Liver (tissue), 9 donors: Measurements from ENCODE around the gene ELK4. TPM values are rescaled to one million over a fixed set of nuclear protein-coding genes. Genes with fewer than 3 reads are reported as not detected.

Experiments
- DNase-seq: peaks from one replicate; pipeline ENCODE4 v3.0.0-alpha.2; 2017; ENCODE audit warnings: low spot score
- H3K27ac ChIP-seq, 2 donors: one replicate each; pipeline ENCODE4 v1.7.0; 2013; ENCODE audit warnings: inconsistent platforms in 2 of 2, low read length in 2 of 2, control low read depth in 1 of 2, low read depth in 1 of 2, mild to moderate bottlenecking in 1 of 2
- H3K27me3 ChIP-seq, 4 donors: one replicate each; pipeline versions ENCODE4 v1.6.1 to v1.7.0; 2013; ENCODE audit warnings: low read length in 3 of 4, inconsistent platforms in 1 of 4, mild to moderate bottlenecking in 1 of 4, moderate library complexity in 1 of 4; ENCODE audit not compliant: control insufficient read depth in 4 of 4, insufficient read depth in 4 of 4
- H3K36me3 ChIP-seq, 4 donors: one replicate each; pipeline versions ENCODE4 v1.6.1 to v1.7.0; 2013; ENCODE audit warnings: low read length in 3 of 4, mild to moderate bottlenecking in 3 of 4, low read depth in 1 of 4, moderate library complexity in 1 of 4; ENCODE audit not compliant: control insufficient read depth in 4 of 4, insufficient read depth in 3 of 4
- H3K4me1 ChIP-seq, 4 donors: one replicate each; pipeline versions ENCODE4 v1.6.1 to v1.7.0; 2013; ENCODE audit warnings: low read length in 3 of 4, mild to moderate bottlenecking in 3 of 4, moderate library complexity in 1 of 4; ENCODE audit not compliant: control insufficient read depth in 4 of 4, insufficient read depth in 4 of 4
- H3K4me3 ChIP-seq, 3 donors: one replicate each; pipeline versions ENCODE4 v1.6.1 to v1.7.0; 2013; ENCODE audit warnings: low read length in 3 of 3, control low read depth in 1 of 3, low read depth in 1 of 3, mild to moderate bottlenecking in 1 of 3
- H3K9ac ChIP-seq, 2 donors: one replicate each; pipeline ENCODE4 v1.7.0; 2013; ENCODE audit warnings: low read length in 2 of 2, mild to moderate bottlenecking in 2 of 2, moderate library complexity in 2 of 2, control low read depth in 1 of 2, low read depth in 1 of 2
- H3K9me3 ChIP-seq, 4 donors: one replicate each; pipeline versions ENCODE4 v1.6.1 to v1.7.0; 2013; ENCODE audit warnings: low read length in 3 of 4; ENCODE audit not compliant: control insufficient read depth in 4 of 4
- FOXA1 ChIP-seq: IDR thresholded peaks from 2 replicates; pipeline ENCODE4 v1.6.1; 2016; ENCODE audit warnings: antibody characterized with exemption
- FOXA2 ChIP-seq: IDR thresholded peaks from 2 replicates; pipeline ENCODE4 v1.6.1; 2016; ENCODE audit warnings: antibody characterized with exemption
- GABPA ChIP-seq, 2 donors: IDR thresholded peaks in 1 of 2; conservative IDR thresholded peaks in 1 of 2; 2 replicates each; pipeline ENCODE4 v1.6.1; 2016; ENCODE audit warnings: antibody characterized with exemption in 2 of 2, mild to moderate bottlenecking in 1 of 2, moderate library complexity in 1 of 2
- HNF4A ChIP-seq, 2 donors: conservative IDR thresholded peaks; 2 replicates each; pipeline ENCODE4 v1.6.1; 2016; ENCODE audit warnings: antibody characterized with exemption in 2 of 2, mild to moderate bottlenecking in 2 of 2
- HNF4G ChIP-seq: IDR thresholded peaks from 2 replicates; pipeline ENCODE4 v1.6.1; 2016; ENCODE audit warnings: antibody characterized with exemption
- JUND ChIP-seq, 2 donors: IDR thresholded peaks; 2 replicates each; pipeline ENCODE4 v1.6.1; 2016; ENCODE audit warnings: antibody characterized with exemption in 2 of 2
- MAX ChIP-seq: IDR thresholded peaks from 2 replicates; pipeline ENCODE4 v1.6.1; 2016; ENCODE audit warnings: antibody characterized with exemption
- NR2F2 ChIP-seq: IDR thresholded peaks from 2 replicates; pipeline ENCODE4 v1.6.1; 2016; ENCODE audit warnings: antibody characterized with exemption
- RAD21 ChIP-seq, 2 donors: IDR thresholded peaks; 2 replicates each; pipeline ENCODE4 v1.6.1; 2016; ENCODE audit warnings: antibody characterized with exemption in 2 of 2, mild to moderate bottlenecking in 2 of 2
- REST ChIP-seq: IDR thresholded peaks from 2 replicates; pipeline ENCODE4 v1.6.1; 2016; ENCODE audit warnings: antibody characterized with exemption, mild to moderate bottlenecking
- RXRA ChIP-seq, 2 donors: IDR thresholded peaks; 2 replicates each; pipeline ENCODE4 v1.6.1; 2017 to 2018; ENCODE audit warnings: antibody characterized with exemption in 2 of 2, mild to moderate bottlenecking in 1 of 2
- TAF1 ChIP-seq: conservative IDR thresholded peaks from 2 replicates; pipeline ENCODE4 v1.6.1; 2016; ENCODE audit warnings: antibody characterized with exemption, mild to moderate bottlenecking
- YY1 ChIP-seq: IDR thresholded peaks from 2 replicates; pipeline ENCODE4 v1.6.1; 2016; ENCODE audit warnings: antibody characterized with exemption, mild to moderate bottlenecking
- WGBS: extraction: QIAGEN DNeasy Blood & Tissue Kit; methylation state at CpG from one replicate; pipeline ENCODE4 v1.1.7; 2013; 5-methylcytosine and 5-hydroxymethylcytosine counted together
- polyA plus RNA-seq, 2 donors: library from polyadenylated mRNA; stranded (reverse) in 1 of 2; unstranded in 1 of 2; fragments of 200-250 nt in 1 of 2; fragments of >200 nt in 1 of 2; fragmentation: Nextera tagmentation in 1 of 2; extraction: Ambion mirVana in 1 of 2; gene quantifications; one replicate each; pipeline versions ENCODE4 v1.2.1 to v1.2.3, GENCODE V29; 2013 to 2015
- total RNA-seq, 2 donors: library from RNA; depleted of rRNA; stranded (reverse); fragments of >200 nt; gene quantifications; one replicate each; pipeline ENCODE4 v1.2.3, GENCODE V29; 2014
- TF ChIP-seq, protein P1 (sequence below): fragments of 150-350 bp; IDR thresholded peaks from 2 replicates; pipeline ENCODE4 v1.5.1; 2017; ENCODE audit warnings: improper control_type of control experiment, low read depth, low read length; ENCODE audit not compliant: missing input control
- TF ChIP-seq, protein P2 (sequence below): IDR thresholded peaks from 2 replicates; pipeline ENCODE4 v1.6.1; 2016; ENCODE audit warnings: antibody characterized with exemption
- TF ChIP-seq, protein P3 (sequence below): IDR thresholded peaks from 2 replicates; pipeline ENCODE4 v1.6.1; 2016; ENCODE audit warnings: antibody characterized with exemption
- donor health status: healthy.
- donor health status: healthy.
- donor health status: healthy.
- donor health status: healthy.
- donor health status: healthy.

The ELK4 gene
- total and polyA plus RNA-seq, 4 donors = 3.5 to 20.2 (median 6.9) TPM

DNA sequence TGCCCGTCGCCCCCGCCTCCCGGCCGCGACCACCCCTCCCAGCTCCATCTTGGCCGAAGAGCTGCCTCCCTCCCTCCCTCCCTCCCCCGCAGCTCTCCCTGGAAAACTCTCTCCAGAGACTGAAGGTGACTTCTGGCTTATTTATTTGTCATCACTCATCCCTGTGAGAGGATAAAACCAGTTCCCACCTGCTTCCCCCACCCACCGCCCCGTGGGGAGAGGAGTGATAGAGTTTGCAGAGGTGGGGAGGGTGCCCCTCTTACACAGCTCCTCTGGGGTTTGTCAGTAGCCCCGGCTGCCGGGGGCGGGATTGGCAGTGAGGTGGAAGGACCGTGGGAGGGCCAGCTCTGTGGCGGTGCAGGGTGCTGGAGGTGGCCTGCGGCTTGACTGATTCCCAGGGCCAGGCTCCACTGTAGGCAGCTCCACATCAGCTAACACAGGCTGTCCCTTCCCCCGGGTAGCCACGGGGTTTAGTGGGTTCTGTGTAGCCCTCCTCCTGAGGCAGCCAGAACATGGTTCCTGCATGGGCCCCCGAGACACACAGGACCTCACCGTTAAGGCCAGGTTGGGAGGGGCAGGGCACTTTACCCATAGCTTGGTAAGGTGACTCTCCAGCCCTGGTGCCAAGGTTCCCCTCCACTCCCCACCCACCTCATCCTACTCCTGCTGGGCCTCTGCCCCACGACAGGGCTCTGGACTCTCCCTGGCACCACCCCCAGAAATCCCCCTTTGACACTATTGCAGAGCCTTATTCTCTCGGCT lies 62.2 kb downstream of the ELK4 start:
- Histone ChIP-seq H3K27ac (no peak overlapping the region), H3K4me1 (peaks cover 0 to 4% (median 1%) of the 10 kb centered on the region in 4 donors), H3K36me3 (no peaks in the 10 kb centered on the region), H3K27me3 (peaks cover 0 to 6% (median 2%) of the 10 kb centered on the region in 4 donors), H3K9me3 (no peaks in the 10 kb centered on the region), H3K4me3 (no peak overlapping the region), H3K9ac (no peak overlapping the region)
- DNase-seq = no peak
- TF ChIP-seq GABPA (IDR thresholded peaks at IDR 0.05 in 1 of 2, conservative IDR thresholded peaks at IDR 0.05 in 1 of 2) (no peak), MAX (no peak), JUND (IDR thresholded peaks at IDR 0.05) (no peak), RAD21 (IDR thresholded peaks at IDR 0.05) (no peak), FOXA2 (no peak), HNF4G (no peak), FOXA1 (no peak), YY1 (no peak), NR2F2 (no peak), HNF4A (conservative IDR thresholded peaks at IDR 0.05) (no peak)
- TF ChIP-seq, protein P1, sequence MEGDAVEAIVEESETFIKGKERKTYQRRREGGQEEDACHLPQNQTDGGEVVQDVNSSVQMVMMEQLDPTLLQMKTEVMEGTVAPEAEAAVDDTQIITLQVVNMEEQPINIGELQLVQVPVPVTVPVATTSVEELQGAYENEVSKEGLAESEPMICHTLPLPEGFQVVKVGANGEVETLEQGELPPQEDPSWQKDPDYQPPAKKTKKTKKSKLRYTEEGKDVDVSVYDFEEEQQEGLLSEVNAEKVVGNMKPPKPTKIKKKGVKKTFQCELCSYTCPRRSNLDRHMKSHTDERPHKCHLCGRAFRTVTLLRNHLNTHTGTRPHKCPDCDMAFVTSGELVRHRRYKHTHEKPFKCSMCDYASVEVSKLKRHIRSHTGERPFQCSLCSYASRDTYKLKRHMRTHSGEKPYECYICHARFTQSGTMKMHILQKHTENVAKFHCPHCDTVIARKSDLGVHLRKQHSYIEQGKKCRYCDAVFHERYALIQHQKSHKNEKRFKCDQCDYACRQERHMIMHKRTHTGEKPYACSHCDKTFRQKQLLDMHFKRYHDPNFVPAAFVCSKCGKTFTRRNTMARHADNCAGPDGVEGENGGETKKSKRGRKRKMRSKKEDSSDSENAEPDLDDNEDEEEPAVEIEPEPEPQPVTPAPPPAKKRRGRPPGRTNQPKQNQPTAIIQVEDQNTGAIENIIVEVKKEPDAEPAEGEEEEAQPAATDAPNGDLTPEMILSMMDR = no peak
- TF ChIP-seq, protein P2, sequence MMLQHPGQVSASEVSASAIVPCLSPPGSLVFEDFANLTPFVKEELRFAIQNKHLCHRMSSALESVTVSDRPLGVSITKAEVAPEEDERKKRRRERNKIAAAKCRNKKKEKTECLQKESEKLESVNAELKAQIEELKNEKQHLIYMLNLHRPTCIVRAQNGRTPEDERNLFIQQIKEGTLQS = no peak
- TF ChIP-seq, protein P3, sequence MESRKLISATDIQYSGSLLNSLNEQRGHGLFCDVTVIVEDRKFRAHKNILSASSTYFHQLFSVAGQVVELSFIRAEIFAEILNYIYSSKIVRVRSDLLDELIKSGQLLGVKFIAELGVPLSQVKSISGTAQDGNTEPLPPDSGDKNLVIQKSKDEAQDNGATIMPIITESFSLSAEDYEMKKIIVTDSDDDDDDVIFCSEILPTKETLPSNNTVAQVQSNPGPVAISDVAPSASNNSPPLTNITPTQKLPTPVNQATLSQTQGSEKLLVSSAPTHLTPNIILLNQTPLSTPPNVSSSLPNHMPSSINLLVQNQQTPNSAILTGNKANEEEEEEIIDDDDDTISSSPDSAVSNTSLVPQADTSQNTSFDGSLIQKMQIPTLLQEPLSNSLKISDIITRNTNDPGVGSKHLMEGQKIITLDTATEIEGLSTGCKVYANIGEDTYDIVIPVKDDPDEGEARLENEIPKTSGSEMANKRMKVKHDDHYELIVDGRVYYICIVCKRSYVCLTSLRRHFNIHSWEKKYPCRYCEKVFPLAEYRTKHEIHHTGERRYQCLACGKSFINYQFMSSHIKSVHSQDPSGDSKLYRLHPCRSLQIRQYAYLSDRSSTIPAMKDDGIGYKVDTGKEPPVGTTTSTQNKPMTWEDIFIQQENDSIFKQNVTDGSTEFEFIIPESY = no peak
- WGBS = 23% methylated on average over 22 of the region's 22 CpGs

- no peaks in the 10 kb centered on the region for H3K36me3 ChIP-seq
- H3K4me1 ChIP-seq = peaks cover 0 to 4% (median 1%) of the 10 kb centered on the region in 4 donors
- H3K27me3 ChIP-seq = peaks cover 0 to 8% (median 2%) of the 10 kb centered on the region in 4 donors
- no peak overlapping the region for H3K27ac ChIP-seq
- H3K4me3 ChIP-seq = peak overlapping the region in 1 of 3 donors; percentile 29
- no peaks in the 10 kb centered on the region for H3K9me3 ChIP-seq
- no peak overlapping the region for H3K9ac ChIP-seq
- DNase-seq = no peak
- 6% methylated on average over 90 of the region's 90 CpGs for WGBS
- no peak for TF ChIP-seq JUND (IDR thresholded peaks at IDR 0.05)
- TF ChIP-seq, protein P3 = no peak
- TF ChIP-seq REST = no peak
- TF ChIP-seq MAX = no peak
- TF ChIP-seq NR2F2 = no peak
- TF ChIP-seq RAD21 (IDR thresholded peaks at IDR 0.05) = no peak
- no peak for TF ChIP-seq HNF4G
- TF ChIP-seq, protein P2 = no peak
- no peak for TF ChIP-seq TAF1
- no peak for TF ChIP-seq RXRA (IDR thresholded peaks at IDR 0.05)
- TF ChIP-seq GABPA (IDR thresholded peaks at IDR 0.05 in 1 of 2, conservative IDR thresholded peaks at IDR 0.05 in 1 of 2) = no peak
Measured at GRCh38 chr1:205568469-205569361, 63.1 kb downstream of the ELK4 start.
